Muscle of leg (tissue), 11 donors: ENCODE data around the gene SLCO2A1. TPM values are rescaled to one million over a fixed set of nuclear protein-coding genes. Genes with fewer than 3 reads are reported as not detected.
"Not testable (repeated sequence)": the region's sequence is repeated elsewhere in the genome, so short reads cannot be mapped to it uniquely, and the experiment has no call there.

ENCODE experiments used
- DNase-seq: peaks from one replicate; pipeline ENCODE4 v3.0.0; 2013
- H3K27ac ChIP-seq: one replicate; pipeline ENCODE4 v1.5.1; 2013; ENCODE audit warnings: mild to moderate bottlenecking, low read length, control low read depth
- H3K27me3 ChIP-seq: one replicate; pipeline ENCODE4 v1.6.1; 2013; ENCODE audit warnings: low read length; ENCODE audit not compliant: control insufficient read depth, insufficient read depth
- H3K36me3 ChIP-seq: one replicate; pipeline ENCODE4 v1.6.1; 2013; ENCODE audit warnings: low read length; ENCODE audit not compliant: control insufficient read depth, insufficient read depth
- H3K4me1 ChIP-seq: one replicate; pipeline ENCODE4 v1.6.1; 2013; ENCODE audit warnings: low read length; ENCODE audit not compliant: control insufficient read depth, insufficient read depth
- H3K4me3 ChIP-seq: one replicate; pipeline ENCODE4 v1.5.1; 2013; ENCODE audit warnings: low read length, control low read depth
- H3K9me3 ChIP-seq: replicated peaks from 2 replicates; pipeline ENCODE4 v1.6.1; 2013; ENCODE audit warnings: low read depth, low read length; ENCODE audit not compliant: control insufficient read depth
- WGBS: methylation state at CpG from one replicate; pipeline ENCODE4 v1.1.5; 2013; ENCODE audit warnings: missing lambda C conversion rate; ENCODE audit not compliant: insufficient coverage; 5-methylcytosine and 5-hydroxymethylcytosine counted together
- polyA plus RNA-seq, 8 donors: library from polyadenylated mRNA; unstranded; fragments of 120-200 nt; gene quantifications; one replicate each; pipeline versions ENCODE4 v1.2.1 to v1.2.3, GENCODE V29; 2013; ENCODE audit warnings: inconsistent platforms in 1 of 8, low replicate concordance in 1 of 8; ENCODE audit not compliant: insufficient read length in 8 of 8, insufficient read depth in 1 of 8
- total RNA-seq: library from RNA; stranded (reverse); fragments of 120-200 nt; gene quantifications from one replicate; pipeline ENCODE4 v1.2.4, GENCODE V29; 2013

SLCO2A1 gene
- total and polyA plus RNA-seq, 9 donors: 0.49 to 3.9 (median 1.6) TPM

GRCh38 chr3:134073583-134073945 lies 43.8 kb upstream of the SLCO2A1 start:
- Histone ChIP-seq H3K4me1 (peaks cover 14% of the 10 kb centered on the region), H3K27ac (no peak overlapping the region), H3K4me3 (no peak overlapping the region), H3K27me3 (no peaks in the 10 kb centered on the region), H3K9me3 (no peaks in the 10 kb centered on the region), H3K36me3 (no peaks in the 10 kb centered on the region)
- no peak for DNase-seq
- 100% methylated on average over 1 of the region's 4 CpGs for WGBS

GRCh38 chr3:134072881-134073582 lies 43.3 kb upstream of the SLCO2A1 start:
- no peak for DNase-seq
- Histone ChIP-seq H3K9me3 (no peaks in the 10 kb centered on the region), H3K36me3 (no peaks in the 10 kb centered on the region), H3K27ac (no peak overlapping the region), H3K27me3 (no peaks in the 10 kb centered on the region), H3K4me1 (peaks cover 14% of the 10 kb centered on the region), H3K4me3 (no peak overlapping the region)
- 90% methylated on average over 11 of the region's 15 CpGs for WGBS

- H3K4me3 ChIP-seq, H3K9me3 ChIP-seq, H3K27me3 ChIP-seq, H3K36me3 ChIP-seq, H3K27ac ChIP-seq, DNase-seq: not testable (repeated sequence)
- peaks cover 23% of the 10 kb centered on the region for H3K4me1 ChIP-seq
- WGBS: 46% methylated on average over 8 of the region's 25 CpGs
Observed at GRCh38 chr3:134070281-134070680, 40.6 kb upstream of the SLCO2A1 start.

- no peak overlapping the region for H3K27ac ChIP-seq
- peaks cover 2% of the 10 kb centered on the region for H3K27me3 ChIP-seq
- no peak for DNase-seq
- peaks cover 21% of the 10 kb centered on the region for H3K4me1 ChIP-seq
- no peak overlapping the region for H3K4me3 ChIP-seq
- H3K9me3 ChIP-seq: no peaks in the 10 kb centered on the region
- H3K36me3 ChIP-seq: no peaks in the 10 kb centered on the region
- 92% methylated on average over 4 of the region's 7 CpGs for WGBS
Observed at GRCh38 chr3:134068429-134068828, 38.7 kb upstream of the SLCO2A1 start.

GRCh38 chr3:134067531-134068161 lies 37.9 kb upstream of the SLCO2A1 start:
- Histone ChIP-seq H3K4me3 (no peak overlapping the region), H3K9me3 (no peaks in the 10 kb centered on the region), H3K4me1 (peaks cover 19% of the 10 kb centered on the region), H3K27me3 (peaks cover 2% of the 10 kb centered on the region), H3K36me3 (no peaks in the 10 kb centered on the region), H3K27ac (no peak overlapping the region)
- 90% methylated on average over 10 of the region's 14 CpGs for WGBS
- DNase-seq: no peak

GRCh38 chr3:134066651-134067530 lies 37.2 kb upstream of the SLCO2A1 start:
- WGBS: 78% methylated on average over 3 of the region's 8 CpGs
- H3K27ac ChIP-seq: no peak overlapping the region
- H3K4me1 ChIP-seq: peaks cover 19% of the 10 kb centered on the region

GRCh38 chr3:134066158-134066541 lies 36.4 kb upstream of the SLCO2A1 start:
- DNase-seq: no peak
- Histone ChIP-seq H3K27ac (no peak overlapping the region), H3K36me3 (no peaks in the 10 kb centered on the region), H3K27me3 (peaks cover 2% of the 10 kb centered on the region), H3K4me1 (peaks cover 17% of the 10 kb centered on the region), H3K4me3 (no peak overlapping the region), H3K9me3 (no peaks in the 10 kb centered on the region)
- 70% methylated on average over 7 of the region's 7 CpGs for WGBS

More at GRCh38 chr3:134066651-134067530, 37.2 kb upstream of the SLCO2A1 start:
- peaks cover 2% of the 10 kb centered on the region for H3K27me3 ChIP-seq
- no peaks in the 10 kb centered on the region for H3K9me3 ChIP-seq
- no peak for DNase-seq
- no peak overlapping the region for H3K4me3 ChIP-seq
- no peaks in the 10 kb centered on the region for H3K36me3 ChIP-seq

- Histone ChIP-seq H3K9me3 (no peaks in the 10 kb centered on the region), H3K27me3 (peaks cover 2% of the 10 kb centered on the region), H3K4me3 (no peak overlapping the region), H3K27ac (no peak overlapping the region), H3K4me1 (peaks cover 17% of the 10 kb centered on the region), H3K36me3 (no peaks in the 10 kb centered on the region)
- no peak for DNase-seq
- WGBS: 74% methylated on average over 5 of the region's 9 CpGs
Observed at GRCh38 chr3:134065252-134066157, 35.8 kb upstream of the SLCO2A1 start.

GRCh38 chr3:134064081-134064480 lies 34.4 kb upstream of the SLCO2A1 start:
- DNase-seq: no peak
- no peaks in the 10 kb centered on the region for H3K36me3 ChIP-seq
- no CpG with 5 or more reads among the region's 2 CpGs for WGBS
- no peak overlapping the region for H3K27ac ChIP-seq
- H3K9me3 ChIP-seq: no peaks in the 10 kb centered on the region
- no peak overlapping the region for H3K4me3 ChIP-seq
- H3K4me1 ChIP-seq: peaks cover 24% of the 10 kb centered on the region
- H3K27me3 ChIP-seq: peaks cover 2% of the 10 kb centered on the region
